ENCODE results near the gene HRH3.

DNA sequence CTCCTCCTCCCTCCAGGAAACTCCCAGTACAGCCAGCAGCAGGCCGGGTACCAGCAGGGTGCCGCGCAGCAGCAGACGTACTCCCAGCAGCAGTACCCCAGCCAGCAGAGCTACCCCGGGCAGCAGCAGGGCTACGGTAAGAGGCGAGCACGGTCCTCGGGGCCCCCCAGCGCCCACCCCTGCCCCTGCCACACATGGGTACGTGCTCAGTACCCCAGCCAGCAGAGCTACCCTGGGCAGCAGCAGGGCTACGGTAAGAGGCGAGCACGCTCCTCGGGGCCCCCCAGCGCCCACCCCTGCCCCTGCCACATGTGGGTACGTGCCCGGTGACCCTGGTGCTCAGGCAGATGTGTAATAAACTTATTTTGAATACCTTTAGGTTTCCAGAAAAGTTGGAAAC lies 47.4 kb downstream of the HRH3 start:
- TF ChIP-seq POLR2A (IDR thresholded peaks at IDR 0.05) = no peak
- no peak for TF ChIP-seq CTCF (IDR thresholded peaks at IDR 0.05)
- TF ChIP-seq POLR2AphosphoS5 (IDR thresholded peaks at IDR 0.05) = no peak
